Hematopoietic multipotent progenitor cell (in vitro differentiated cells): ENCODE measurements around the gene RMI1. TPM values are rescaled to one million over a fixed set of nuclear protein-coding genes. Genes with fewer than 3 reads are reported as not detected.
"Not testable (repeated sequence)": the region's sequence is repeated elsewhere in the genome, so short reads cannot be mapped to it uniquely, and the experiment has no call there.

Experiments
- DNase-seq, 3 donors: peaks; one replicate each; pipeline ENCODE4 v3.0.0-alpha.2; 2011 to 2015; ENCODE audit warnings: low read depth in 2 of 3, low spot score in 2 of 3
- small RNA-seq: library from RNA; depleted of rRNA; stranded (forward); fragments of <200 nt; gene quantifications from one replicate; pipeline ENCODE3, GENCODE V24; 2012
- total RNA-seq: library from RNA; depleted of rRNA; stranded (reverse); fragments of >200 nt; gene quantifications from one replicate; pipeline ENCODE4 v1.2.3, GENCODE V29; 2012

RMI1 gene
- total RNA-seq, 1 donor, result 3.8 TPM

GRCh38 chr9:84000186-84000585 lies 19.6 kb downstream of the RMI1 start:
- no peak for DNase-seq

- DNase-seq, result no peak
These were observed 21.0 kb downstream of the RMI1 start for GRCh38 chr9:84001621-84002020.

- peak in 1 of 3 donors; percentile 65 for DNase-seq
These were observed 21.7 kb downstream of the RMI1 start for GRCh38 chr9:84002344-84002743.

- no peak for DNase-seq
These were observed 22.6 kb downstream of the RMI1 start for GRCh38 chr9:84003246-84003645.

- no peak for DNase-seq
These were observed 27.1 kb downstream of the RMI1 start for GRCh38 chr9:84007662-84008061.

- DNase-seq, result no peak
These were observed 43.5 kb downstream of the RMI1 start for GRCh38 chr9:84024041-84024575.

GRCh38 chr9:84027201-84027600 lies 46.6 kb downstream of the RMI1 start:
- DNase-seq, result no peak

- no peak for DNase-seq
These were observed 50.9 kb downstream of the RMI1 start for GRCh38 chr9:84031534-84031933.

- not testable (repeated sequence) for DNase-seq
These were observed 61.3 kb downstream of the RMI1 start for GRCh38 chr9:84041857-84042256.

- no peak for DNase-seq
These were observed 65.0 kb downstream of the RMI1 start for GRCh38 chr9:84045481-84046097.

Small RNAs within 50 kb of the gene (small RNA-seq; reads per million reads assigned to genes)
- gene RF00019, result not detected

Other genes with a start within 250 kb of the RMI1 start
- gene GKAP1, start 163.0 kb upstream of the RMI1 start, total RNA-seq, result 1.9 TPM
- 2.7 TPM for gene KIF27, start 59.4 kb upstream of the RMI1 start, total RNA-seq
- 407 TPM for gene HNRNPK, start 590 bp upstream of the RMI1 start, total RNA-seq